HG02981 (cell line): Measurements from ENCODE around the gene FNDC3A.
"Not testable (repeated sequence)": the region's sequence is repeated elsewhere in the genome, so short reads cannot be mapped to it uniquely, and the experiment has no call there.

Experiments
- ATAC-seq: cut with Tn5 transposase; IDR thresholded peaks from one replicate; pipeline ENCODE4 v1.9.1; 2021; ENCODE audit warnings: mild to moderate bottlenecking, moderate library complexity; ENCODE audit not compliant: unreplicated experiment

Gene FNDC3A

GRCh38 chr13:48976576-48977285 is 1.0 kb downstream of the FNDC3A start:
- ATAC-seq = peak; percentile 10

GRCh38 chr13:48977286-48977625 is 1.5 kb downstream of the FNDC3A start:
- no peak for ATAC-seq

- ATAC-seq = no peak
Observed at GRCh38 chr13:48977973-48978372, 2.3 kb downstream of the FNDC3A start.

- no peak for ATAC-seq
Observed at GRCh38 chr13:48978942-48979601, 3.4 kb downstream of the FNDC3A start.

DNA sequence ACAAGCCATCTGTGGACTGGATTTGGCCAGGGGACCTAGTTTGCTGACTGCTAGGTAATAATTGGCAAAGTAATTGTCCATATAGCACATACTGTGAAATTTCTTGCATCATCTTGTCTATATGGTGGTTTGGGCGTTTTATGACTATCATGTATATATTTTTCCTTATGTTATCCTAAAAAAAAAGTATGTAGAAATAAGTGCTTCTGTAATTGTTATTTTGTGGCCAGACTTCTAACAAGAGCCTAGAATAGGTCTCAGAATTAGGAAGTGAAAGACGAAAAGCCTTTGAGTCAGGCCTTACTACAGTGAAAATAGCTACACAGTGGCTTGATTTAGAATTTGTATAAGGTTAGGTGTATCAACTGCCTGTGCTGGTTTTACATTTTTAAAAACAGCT is 4.2 kb downstream of the FNDC3A start:
- ATAC-seq = peak; percentile 38

- ATAC-seq = no peak
Observed at GRCh38 chr13:48983331-48983730, 7.6 kb downstream of the FNDC3A start.

- no peak for ATAC-seq
Observed at GRCh38 chr13:48985756-48986155, 10.0 kb downstream of the FNDC3A start.

- no peak for ATAC-seq
Observed at GRCh38 chr13:48990900-48991299, 15.2 kb downstream of the FNDC3A start.

DNA sequence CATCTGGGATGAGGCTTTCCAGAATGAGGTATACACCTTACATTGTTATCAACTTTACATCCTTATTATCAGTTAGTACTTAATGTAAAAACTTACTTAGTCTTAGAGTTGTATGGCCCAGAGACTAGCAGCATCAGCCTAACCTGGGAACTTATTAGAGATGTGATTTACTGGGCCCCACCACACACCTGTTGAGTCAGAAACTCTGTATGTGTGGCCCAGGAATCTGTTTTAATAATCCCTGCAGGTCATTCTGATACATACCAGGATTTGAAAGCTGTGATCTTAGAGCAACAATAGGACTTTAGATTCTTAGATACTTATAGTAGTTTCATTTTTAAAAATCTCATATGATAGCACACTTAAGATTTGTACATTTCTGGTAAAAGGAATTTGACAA is 17.4 kb downstream of the FNDC3A start:
- ATAC-seq = no peak

GRCh38 chr13:48994706-48995105 is 19.0 kb downstream of the FNDC3A start:
- no peak for ATAC-seq

- no peak for ATAC-seq
Observed at GRCh38 chr13:48998641-48999292, 23.1 kb downstream of the FNDC3A start.

GRCh38 chr13:49000247-49000646 is 24.5 kb downstream of the FNDC3A start:
- ATAC-seq = no peak

GRCh38 chr13:49018986-49019635 is 43.4 kb downstream of the FNDC3A start:
- ATAC-seq = not testable (repeated sequence)

- ATAC-seq = no peak
Observed at GRCh38 chr13:49020328-49020727, 44.6 kb downstream of the FNDC3A start.

DNA sequence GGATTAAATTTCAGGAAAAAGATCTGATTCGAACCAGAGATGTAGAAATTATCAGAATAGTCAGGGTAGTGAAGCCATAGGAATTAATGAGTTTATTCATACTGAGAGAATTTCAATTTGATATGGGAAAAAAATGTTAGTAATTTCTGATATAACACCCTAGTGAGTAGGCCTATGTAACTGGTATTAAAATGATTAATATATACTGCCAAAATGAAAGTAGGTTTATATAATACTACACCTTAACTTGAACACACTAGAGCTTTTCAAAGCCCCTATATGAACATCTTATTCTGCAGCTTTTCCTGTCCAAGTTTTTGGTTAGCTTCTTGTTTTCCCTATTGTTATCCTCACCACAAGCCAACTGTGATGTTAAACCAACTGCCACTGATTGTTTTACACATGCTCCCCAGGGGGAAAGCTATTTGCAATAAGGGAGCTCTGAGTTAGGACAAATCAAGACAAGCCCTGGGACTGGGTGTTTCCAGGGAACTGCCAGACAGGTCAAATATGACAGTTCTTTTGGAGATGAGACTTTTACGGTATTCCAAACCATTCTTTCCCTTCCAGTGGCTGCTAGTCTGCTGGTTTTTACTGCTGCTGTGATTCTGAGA is 45.3 kb downstream of the FNDC3A start:
- ATAC-seq = no peak

GRCh38 chr13:49021953-49022352 is 46.2 kb downstream of the FNDC3A start:
- ATAC-seq = no peak

DNA sequence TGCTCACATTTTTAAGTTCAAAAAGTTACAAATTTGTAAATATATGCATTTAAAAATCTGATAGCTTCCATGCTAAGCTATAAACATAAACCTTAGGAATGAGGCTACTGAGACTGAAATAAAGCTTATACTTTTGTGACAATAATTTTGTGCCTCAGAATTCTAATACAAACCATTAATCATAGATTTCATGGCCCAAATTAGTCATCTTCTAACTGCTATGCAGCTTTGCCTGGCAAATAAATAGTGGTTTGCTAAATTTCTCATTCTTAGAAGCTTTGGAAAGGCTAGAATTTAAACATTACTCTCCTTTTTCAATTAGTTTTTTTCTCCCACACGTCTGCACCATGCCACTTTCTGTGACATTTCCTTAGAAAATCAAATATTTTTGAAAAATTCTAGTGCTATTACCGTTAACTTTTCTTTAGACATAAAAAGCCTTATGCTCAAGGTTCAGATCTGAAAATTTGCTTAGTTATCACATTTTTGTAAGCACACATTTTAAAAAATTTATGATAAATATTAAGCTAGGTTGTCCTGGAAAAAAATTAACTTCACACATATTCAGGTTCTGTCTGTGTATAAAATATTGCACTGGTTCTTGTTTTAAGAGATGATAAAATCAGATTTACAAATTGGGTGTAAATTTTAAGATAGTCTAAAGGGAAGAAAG is 46.9 kb downstream of the FNDC3A start:
- no peak for ATAC-seq

DNA sequence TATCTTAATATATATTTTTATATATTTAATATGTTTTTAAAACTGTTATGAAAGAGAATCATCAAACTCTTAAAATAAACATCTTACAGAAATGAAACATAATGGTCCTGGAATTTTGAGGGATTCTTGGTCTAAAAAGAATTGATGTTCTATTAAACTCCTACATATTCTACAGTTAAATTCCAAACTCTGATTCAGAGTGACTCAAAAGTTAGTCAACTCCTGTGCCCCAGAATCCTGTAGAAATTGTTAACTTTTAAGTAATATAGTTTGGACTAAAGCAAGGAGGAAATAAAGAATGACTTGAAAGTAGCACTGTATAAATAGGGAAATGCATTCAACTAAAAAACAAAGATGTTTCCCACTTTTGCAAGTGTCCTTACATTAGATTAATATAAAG is 47.7 kb downstream of the FNDC3A start:
- ATAC-seq = no peak

- ATAC-seq = no peak
Observed at GRCh38 chr13:49026851-49027250, 51.1 kb downstream of the FNDC3A start.

DNA sequence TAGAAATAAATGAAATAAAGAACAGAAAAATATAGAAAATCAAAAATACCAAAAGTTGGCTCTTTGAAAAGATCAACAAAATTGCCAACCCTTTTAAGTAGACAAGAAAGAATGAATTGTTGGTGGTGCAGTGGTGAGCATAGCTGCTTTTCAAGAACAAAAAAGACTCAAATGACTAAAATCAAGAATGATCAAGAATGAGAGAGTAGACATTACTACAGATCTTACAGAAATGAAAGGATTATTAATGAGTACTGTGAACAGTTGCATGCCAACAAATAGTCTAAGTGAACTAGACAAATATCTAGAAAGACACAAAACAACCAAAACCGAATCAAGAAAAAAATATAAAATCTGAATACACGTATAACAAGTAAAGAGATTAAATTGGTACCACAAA is 53.9 kb downstream of the FNDC3A start:
- ATAC-seq = no peak

DNA sequence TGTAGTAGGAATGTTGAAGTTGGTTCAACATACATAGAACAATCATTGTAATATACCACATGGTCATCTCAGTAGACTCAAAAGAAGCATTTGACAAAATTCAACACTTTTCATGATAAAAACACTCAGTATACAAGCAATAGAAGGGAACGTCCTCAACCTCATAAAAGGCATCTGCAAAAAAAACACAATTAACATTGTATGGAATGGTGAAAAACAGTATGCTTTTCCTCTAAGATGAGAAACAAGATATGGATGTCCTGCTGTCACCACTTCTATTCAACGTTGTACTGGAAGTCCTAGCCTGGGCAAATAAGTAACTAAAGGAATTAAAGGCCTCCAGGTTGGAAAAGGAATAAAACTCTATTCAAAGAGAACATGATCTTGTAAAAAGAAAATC is 54.5 kb downstream of the FNDC3A start:
- ATAC-seq = no peak
